Renal cortical epithelial cell (primary cell): Measurements from ENCODE around the gene PTPN12. TPM values are rescaled to one million over a fixed set of nuclear protein-coding genes. Genes with fewer than 3 reads are reported as not detected.

Experiments used
- DNase-seq: peaks from one replicate; pipeline ENCODE4 v3.0.0-alpha.2; 2011; ENCODE audit warnings: low read depth
- total RNA-seq: library from RNA; depleted of rRNA; stranded (reverse); fragments of >200 nt; gene quantifications from 2 replicates; pipeline ENCODE4 v1.2.3, GENCODE V29; 2014

The PTPN12 gene
- total RNA-seq, 1 donor from 2014 or later = 105 TPM

DNA sequence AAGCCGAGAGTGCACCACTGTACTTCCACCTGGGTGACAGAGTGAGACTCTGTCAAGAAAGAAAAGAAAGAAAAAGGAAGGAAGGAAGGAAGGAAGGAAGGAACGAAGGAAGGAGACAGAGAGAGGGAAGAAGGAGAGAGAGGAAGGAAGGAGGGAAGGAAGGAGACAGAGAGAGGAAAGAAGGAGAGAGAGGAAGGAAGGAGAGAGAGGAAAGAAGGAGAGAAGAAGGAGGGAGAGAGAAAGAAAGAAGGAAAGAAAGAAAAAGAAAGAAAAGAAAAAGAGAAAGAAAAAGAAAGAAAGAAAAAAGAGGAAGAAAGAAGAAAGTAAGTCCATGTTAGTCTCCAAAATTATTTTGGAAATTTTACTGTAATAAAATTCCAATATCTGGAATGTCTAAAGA is 125.8 kb downstream of the PTPN12 start:
- no peak for DNase-seq

DNA sequence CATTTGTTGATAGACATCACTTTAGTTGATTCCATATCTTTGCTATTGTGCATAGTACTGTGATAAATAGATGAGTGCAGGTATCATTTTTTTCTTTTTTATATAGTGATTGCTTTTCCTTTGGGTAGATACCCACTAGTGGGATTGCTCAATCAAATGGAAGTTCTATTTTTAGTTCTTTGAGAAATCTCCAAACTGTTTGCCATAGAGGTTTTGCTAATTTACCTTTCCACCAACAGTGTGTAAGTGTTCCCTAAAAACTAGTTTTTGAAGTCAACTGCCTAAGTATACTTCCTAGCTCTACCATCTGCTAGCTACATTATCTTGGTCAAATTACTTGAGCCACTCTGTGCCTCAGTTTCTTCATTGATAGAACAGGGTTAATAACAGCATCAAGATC is 127.6 kb downstream of the PTPN12 start:
- DNase-seq = no peak

DNA sequence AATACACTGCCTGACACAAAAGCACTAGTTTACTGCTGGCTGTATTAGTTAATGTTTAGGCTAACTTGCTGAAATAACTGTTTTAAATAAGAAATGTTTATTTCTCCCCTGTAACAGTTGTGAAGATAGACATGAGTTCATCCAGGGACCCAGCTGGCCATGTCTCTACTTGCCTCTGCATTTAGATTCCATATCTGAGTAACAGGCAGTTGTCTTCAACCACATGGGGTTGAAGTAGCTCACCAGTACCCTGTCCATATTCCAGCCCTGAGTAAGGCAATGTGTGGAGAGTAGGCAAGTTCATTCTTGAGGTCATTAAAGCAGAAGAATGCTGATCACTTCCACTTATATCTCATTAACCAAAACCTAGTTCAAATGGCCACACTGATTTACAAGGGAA is 128.1 kb downstream of the PTPN12 start:
- DNase-seq = no peak

DNA sequence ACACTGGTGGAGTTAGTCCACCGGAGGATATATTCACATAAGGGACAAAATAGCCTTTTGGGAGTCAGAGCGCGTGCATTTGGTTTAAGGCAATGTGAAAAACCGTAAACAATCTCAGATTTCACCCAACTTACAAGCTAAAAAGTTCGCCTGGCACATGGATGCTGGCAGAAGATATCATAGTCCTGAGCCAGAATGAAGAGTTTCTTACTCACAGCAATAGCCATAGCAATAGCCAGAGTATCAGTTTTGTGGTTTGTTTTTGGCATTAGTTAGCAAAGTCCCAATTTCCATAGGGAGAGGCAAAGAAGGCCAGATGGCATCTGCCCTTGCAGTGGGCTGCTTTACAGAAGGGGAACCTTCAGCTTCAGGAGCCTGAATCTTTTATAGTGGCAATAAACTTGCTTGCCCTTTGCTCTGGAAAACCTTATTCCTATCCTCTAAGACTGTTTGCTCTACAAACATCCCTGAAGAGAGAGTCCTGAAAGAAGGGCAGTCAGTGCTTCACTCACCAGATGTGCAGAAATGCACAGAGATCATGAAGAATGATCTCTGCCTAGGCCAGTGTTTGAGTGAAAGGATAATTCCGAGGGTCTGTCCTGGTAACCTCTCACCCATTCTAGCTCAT is 130.5 kb downstream of the PTPN12 start:
- DNase-seq = no peak

DNA sequence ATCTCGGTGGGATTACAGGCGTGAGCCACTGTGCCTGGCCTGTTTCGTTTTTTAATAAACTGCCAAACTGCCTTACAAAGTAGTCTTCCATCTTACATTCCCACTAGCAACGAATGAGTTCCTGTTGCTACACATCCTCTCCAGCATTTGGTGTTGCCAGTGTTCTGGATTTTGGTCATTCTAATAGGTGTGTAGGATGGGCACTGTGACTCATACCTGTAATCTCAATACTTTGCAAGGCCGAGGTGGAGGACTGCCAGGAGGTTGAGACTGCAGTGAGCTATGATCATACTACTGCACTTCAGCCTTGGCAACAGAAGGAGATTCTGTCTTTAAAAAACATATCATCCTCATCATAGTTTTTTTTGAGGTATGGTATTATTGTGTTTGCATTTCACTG is 137.8 kb downstream of the PTPN12 start:
- peak; percentile 57 for DNase-seq

DNA sequence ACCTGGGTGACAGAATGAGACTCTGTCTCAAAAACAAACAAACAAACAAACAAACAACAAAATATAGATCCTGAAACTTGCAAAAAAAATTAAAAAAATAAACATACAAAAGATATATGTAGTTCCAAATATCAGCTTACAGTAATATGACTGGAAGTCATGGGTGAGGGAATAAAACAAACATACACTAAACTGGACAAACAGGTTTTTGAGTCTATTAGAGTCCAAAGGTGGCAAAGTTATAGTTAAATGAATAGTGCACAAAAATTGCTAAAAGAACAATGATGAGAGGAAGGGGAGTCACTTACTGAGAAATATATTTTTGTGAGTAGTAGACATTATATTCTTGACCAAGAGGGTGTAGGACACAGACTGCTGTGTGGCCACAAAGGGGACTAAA is 142.5 kb downstream of the PTPN12 start:
- DNase-seq = no peak

DNA sequence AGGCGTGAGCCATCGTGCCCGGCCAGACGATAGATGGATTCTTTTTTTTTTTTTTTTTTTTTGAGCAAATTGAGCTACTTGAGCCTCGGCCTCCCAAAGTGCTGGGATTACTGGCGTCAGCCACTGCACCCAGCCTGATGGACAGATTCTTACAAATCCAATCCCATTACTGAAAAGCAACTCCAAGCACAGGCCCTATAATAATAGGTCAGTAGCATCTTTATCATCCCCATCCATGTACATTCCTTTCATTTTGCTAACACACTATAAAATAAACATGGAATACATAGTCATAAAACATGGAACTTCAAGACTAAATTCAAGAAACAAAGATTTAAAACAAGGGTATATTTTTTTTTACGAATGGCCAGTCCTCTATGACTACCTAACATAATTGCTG is 143.2 kb downstream of the PTPN12 start:
- no peak for DNase-seq

DNA sequence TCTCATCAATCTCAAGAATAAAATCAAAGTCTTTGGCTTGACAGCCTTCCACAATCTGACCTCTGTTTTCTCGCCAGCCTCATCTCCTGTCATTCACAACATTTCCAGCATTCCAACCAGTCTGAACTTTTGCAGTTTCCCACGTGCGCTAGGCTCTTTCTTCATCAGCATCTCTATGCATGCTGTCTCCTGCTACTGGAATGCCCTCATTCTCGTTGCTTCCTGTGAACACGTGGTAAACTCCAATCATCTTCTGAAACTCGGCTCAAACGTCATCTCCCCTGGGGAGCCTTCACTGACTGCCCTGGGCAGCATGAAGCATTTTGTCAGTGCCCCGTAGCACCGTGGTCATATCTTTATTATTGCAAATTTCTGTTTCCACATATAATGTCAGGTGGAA is 146.9 kb downstream of the PTPN12 start:
- no peak for DNase-seq

DNA sequence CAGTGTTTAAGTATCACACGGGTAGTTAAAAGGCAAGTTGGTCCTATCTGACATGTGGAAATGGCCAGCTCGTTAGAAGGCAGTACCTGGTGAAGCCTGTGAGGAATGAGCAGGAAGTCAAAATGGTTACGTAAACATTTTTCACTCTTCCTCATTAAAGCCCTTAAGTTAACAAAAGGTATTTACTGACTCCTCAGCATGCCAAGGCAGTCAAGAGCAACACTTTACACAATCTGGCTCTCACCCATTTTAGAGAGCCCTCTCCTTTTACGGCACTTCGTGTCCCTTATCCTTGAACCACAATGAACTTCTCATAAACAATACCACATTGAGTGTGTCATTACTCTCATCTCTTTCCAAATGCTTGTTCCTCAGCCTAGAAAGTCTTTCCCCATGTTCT is 148.1 kb downstream of the PTPN12 start:
- DNase-seq = peak; percentile 81

DNA sequence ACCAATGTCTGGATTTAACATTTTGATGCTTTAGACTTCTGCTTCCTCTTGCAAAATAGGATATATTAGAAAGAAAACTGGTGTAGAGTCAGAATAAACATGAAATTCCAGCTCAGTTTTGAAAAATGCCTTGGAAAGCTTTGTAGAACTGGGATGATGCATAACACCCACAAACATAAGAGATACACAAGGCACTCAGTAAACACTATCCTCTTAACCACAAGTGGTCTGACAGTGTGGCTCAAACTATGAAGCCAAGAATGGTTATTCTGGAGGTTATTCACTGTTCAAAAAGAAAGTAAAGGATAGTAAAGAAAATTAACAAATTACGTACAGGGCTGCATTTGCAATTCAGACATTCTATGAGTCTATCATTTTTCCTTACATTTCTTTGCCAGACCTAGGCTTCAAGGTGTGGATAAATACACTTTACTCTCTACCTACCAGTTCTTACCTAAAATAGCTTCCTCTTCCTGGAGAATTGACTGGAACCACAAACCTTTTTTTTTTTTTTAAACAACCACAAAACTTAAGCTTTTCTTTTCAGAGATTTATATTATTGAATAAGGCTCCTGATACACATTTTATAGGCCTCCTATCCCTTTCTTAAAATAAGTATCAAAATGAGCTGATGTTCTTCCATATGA is 150.1 kb downstream of the PTPN12 start:
- DNase-seq = no peak

DNA sequence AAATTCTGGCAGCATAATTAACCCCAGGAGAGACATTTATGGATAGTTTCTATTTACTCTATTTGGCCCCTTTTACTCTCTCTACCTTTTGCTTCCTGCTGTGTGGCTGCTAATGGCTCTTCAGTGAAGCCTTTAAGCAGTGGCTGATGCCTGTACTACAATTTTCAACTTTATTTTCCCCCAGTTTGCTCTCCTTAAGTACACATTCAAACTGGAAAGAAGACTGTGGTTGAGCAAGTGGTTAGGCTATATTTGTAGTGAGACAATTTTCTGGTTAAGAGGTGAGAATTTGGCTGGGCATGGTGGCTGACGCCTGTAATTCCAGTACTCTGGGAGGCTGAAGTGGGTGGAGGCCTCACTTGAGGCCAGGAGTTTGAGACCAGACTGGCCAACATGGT is 150.7 kb downstream of the PTPN12 start:
- DNase-seq = no peak

Other genes with a start within 250 kb of the PTPN12 start
- gene GSAP, start 120.9 kb upstream of the PTPN12 start, total RNA-seq = 9.3 and 17.0 TPM in 2 replicates
- gene RSBN1L, start 159.2 kb downstream of the PTPN12 start, total RNA-seq = 9.9 and 24.5 TPM in 2 replicates